Activated CD4-positive, alpha-beta T cell treated with anti-CD3 and anti-CD28 coated beads, Interleukin-2, Interleukin-4, amounts not matched to agents 100 ng/mL and 50 ng/mL, durations not matched to agents 16 hours and 8 hours (primary cell): ENCODE results near the gene BCL2L1.
A peak's percentile ranks its signal among the peaks of the same experiment; 100 is the strongest.
"Not testable (repeated sequence)": the region's sequence is repeated elsewhere in the genome, so short reads cannot be mapped to it uniquely, and the experiment has no call there.

ENCODE experiments used
- DNase-seq: peaks from one replicate; pipeline ENCODE4 v3.0.0-alpha.2; 2020; ENCODE audit warnings: low spot score

Gene BCL2L1

GRCh38 chr20:31722257-31723068, at the start of gene BCL2L1:
BCL2L1 (minus strand) TSS chr20:31722868; CDS start chr20:31722218, 650 bp downstream.
- peak; percentile 79 for DNase-seq

- no peak for DNase-seq
These were observed 47.6 kb upstream of the BCL2L1 start for GRCh38 chr20:31770243-31770642.

GRCh38 chr20:31769681-31770080, 47.0 kb upstream of the BCL2L1 start:
- DNase-seq, result no peak

- no peak for DNase-seq
These were observed 45.1 kb upstream of the BCL2L1 start for GRCh38 chr20:31767805-31768204.

- DNase-seq, result no peak
These were observed 42.1 kb upstream of the BCL2L1 start for GRCh38 chr20:31764641-31765305.

GRCh38 chr20:31760519-31761240, 38.0 kb upstream of the BCL2L1 start:
- no peak for DNase-seq

GRCh38 chr20:31759836-31760518, 37.3 kb upstream of the BCL2L1 start:
- no peak for DNase-seq

- no peak for DNase-seq
These were observed 36.3 kb upstream of the BCL2L1 start for GRCh38 chr20:31758991-31759390.

- DNase-seq, result no peak
These were observed 35.9 kb upstream of the BCL2L1 start for GRCh38 chr20:31758521-31758920.

- DNase-seq, result no peak
These were observed 34.6 kb upstream of the BCL2L1 start for GRCh38 chr20:31757254-31757653.

- no peak for DNase-seq
These were observed 28.5 kb upstream of the BCL2L1 start for GRCh38 chr20:31751126-31751525.

- no peak for DNase-seq
These were observed 26.6 kb upstream of the BCL2L1 start for GRCh38 chr20:31749223-31749622.

- DNase-seq, result no peak
These were observed 25.0 kb upstream of the BCL2L1 start for GRCh38 chr20:31747640-31748039.

GRCh38 chr20:31747028-31747427, 24.4 kb upstream of the BCL2L1 start:
- not testable (repeated sequence) for DNase-seq

- DNase-seq, result no peak
These were observed 23.6 kb upstream of the BCL2L1 start for GRCh38 chr20:31746068-31746878.

- DNase-seq, result no peak
These were observed 18.1 kb upstream of the BCL2L1 start for GRCh38 chr20:31740656-31741323.

GRCh38 chr20:31740208-31740607, 17.5 kb upstream of the BCL2L1 start:
- peak; percentile 71 for DNase-seq

GRCh38 chr20:31739550-31739977, 16.9 kb upstream of the BCL2L1 start:
- no peak for DNase-seq

- DNase-seq, result peak; percentile 96
These were observed 16.3 kb upstream of the BCL2L1 start, which contains the start of gene TPX2 for GRCh38 chr20:31738729-31739549. TPX2 (plus strand) TSS chr20:31739290; CDS start chr20:31757477, 18,187 bp downstream.

- no peak for DNase-seq
These were observed 8.7 kb upstream of the BCL2L1 start for GRCh38 chr20:31731321-31731717.
